Left lung (tissue), 10 donors: ENCODE measurements around the gene HNRNPU. TPM values are rescaled to one million over a fixed set of nuclear protein-coding genes. Genes with fewer than 3 reads are reported as not detected.

Experiments used
- ATAC-seq: fragments of 200-7000 bp; cut with Tn5 transposase; one replicate; pipeline ENCODE4 v1.9.1; 2020; ENCODE audit warnings: moderate library complexity
- DNase-seq, 4 donors: peaks; one replicate each; pipeline ENCODE4 v3.0.0-alpha.2; 2013 to 2020
- H3K27ac ChIP-seq, 2 donors: fragments of 200-600 bp; sonication (generic) in 1 of 2; one replicate each; pipeline versions ENCODE4 v1.5.0 to v1.8.0; 2020 to 2021
- H3K27me3 ChIP-seq, 2 donors: fragments of 200-600 bp; sonication (generic) in 1 of 2; one replicate each; pipeline versions ENCODE4 v1.5.0 to v1.8.0; 2020 to 2021
- H3K36me3 ChIP-seq, 2 donors: fragments of 200-600 bp; sonication (generic) in 1 of 2; one replicate each; pipeline versions ENCODE4 v1.5.0 to v1.8.0; 2020 to 2021
- H3K4me1 ChIP-seq, 2 donors: fragments of 200-600 bp; one replicate each; pipeline ENCODE4 v1.8.0; 2021
- H3K4me3 ChIP-seq, 2 donors: fragments of 200-600 bp; sonication (generic) in 1 of 2; one replicate each; pipeline versions ENCODE4 v1.5.0 to v1.8.0; 2020 to 2021; ENCODE audit warnings: mild to moderate bottlenecking in 1 of 2
- H3K9me3 ChIP-seq, 2 donors: fragments of 200-600 bp; sonication (generic) in 1 of 2; one replicate each; pipeline versions ENCODE4 v1.5.0 to v1.8.0; 2020 to 2021
- CTCF ChIP-seq, 2 donors: fragments of 200-600 bp; sonication (generic) in 1 of 2; IDR thresholded peaks; one replicate each; pipeline versions ENCODE4 v1.5.0 to v1.8.0; 2021; ENCODE audit warnings: antibody characterized with exemption in 2 of 2
- intact Hi-C, 2 donors: fragments of 100-400 bp; cut with DNase I; formaldehyde crosslinking; loops; one replicate each; pipeline versions ENCODE4 v1.11.2 to v1.14.2; 2022
- polyA plus RNA-seq, 6 donors: library from polyadenylated mRNA; unstranded; fragments of 120-200 nt; gene quantifications; one replicate each; pipeline ENCODE4 v1.2.1, GENCODE V29; 2013; ENCODE audit not compliant: insufficient read length in 6 of 6
- total RNA-seq, 2 donors: library from RNA; stranded (reverse); fragmentation: NEBNext Ultra II Directional; extraction: Animal tissue kit (Norgen Biotek cat#: 25700); gene quantifications; one replicate each; pipeline ENCODE4 v1.2.1, GENCODE V29; 2021
- donor health status: DM: no; HTN: yes; CAD: no.
- donor health status: DM: no; HTN: no; CAD: no.

The HNRNPU gene
- total and polyA plus RNA-seq, 8 donors, result 248 to 663 (median 608) TPM

- ATAC-seq (no peak), DNase-seq (no peak)
- Histone ChIP-seq H3K9me3 (no peaks in the 10 kb centered on the region), H3K27ac (no peak overlapping the region), H3K4me1 (peaks cover 3 to 20% of the 10 kb centered on the region in 2 donors), H3K27me3 (no peaks in the 10 kb centered on the region), H3K4me3 (no peak overlapping the region), H3K36me3 (no peaks in the 10 kb centered on the region)
- intact Hi-C loops, result loop anchor here in 1 of 2 donors (10.0 kb wide), 1 partner anchor 96 kb away; a partner anchor contains a TSS
- TF ChIP-seq CTCF (IDR thresholded peaks at IDR 0.05), result no peak
These were observed 4.4 kb upstream of the HNRNPU start for GRCh38 chr1:244868484-244869363.

GRCh38 chr1:244866355-244866754 lies 2.0 kb upstream of the HNRNPU start:
- no peak overlapping the region for H3K27ac ChIP-seq
- H3K27me3 ChIP-seq, result no peaks in the 10 kb centered on the region
- H3K36me3 ChIP-seq, result peaks cover 0 to 6% of the 10 kb centered on the region in 2 donors
- intact Hi-C loops, result loop anchor here in 1 of 2 donors (10.0 kb wide), 1 partner anchor 98 kb away; a partner anchor contains a TSS
- DNase-seq (no peak), ATAC-seq (no peak)
- H3K4me3 ChIP-seq, result no peak overlapping the region
- H3K4me1 ChIP-seq, result peaks cover 7 to 28% of the 10 kb centered on the region in 2 donors
- no peaks in the 10 kb centered on the region for H3K9me3 ChIP-seq
- TF ChIP-seq CTCF (IDR thresholded peaks at IDR 0.05), result no peak

- intact Hi-C loops, result loop anchor here in 1 of 2 donors (10.0 kb wide), 1 partner anchor 99 kb away; a partner anchor contains a TSS
- DNase-seq (no peak), ATAC-seq (no peak)
- Histone ChIP-seq H3K4me1 (peaks cover 12 to 33% of the 10 kb centered on the region in 2 donors), H3K4me3 (no peak overlapping the region), H3K9me3 (no peaks in the 10 kb centered on the region), H3K36me3 (peaks cover 0 to 12% of the 10 kb centered on the region in 2 donors), H3K27ac (peak overlapping the region; percentile 100), H3K27me3 (no peaks in the 10 kb centered on the region)
- TF ChIP-seq CTCF (IDR thresholded peaks at IDR 0.05), result no peak
These were observed 1.5 kb upstream of the HNRNPU start for GRCh38 chr1:244865820-244866219.

GRCh38 chr1:244865028-244865371 lies 657 bp upstream of the HNRNPU start:
- peak; percentile 1 for ATAC-seq

More at GRCh38 chr1:244865028-244865371, 657 bp upstream of the HNRNPU start:
- intact Hi-C loops, result loop anchor here in 1 of 2 donors (10.0 kb wide), 1 partner anchor 100 kb away; a partner anchor contains a TSS
- Histone ChIP-seq H3K27ac (peak overlapping the region; percentile 100), H3K9me3 (no peaks in the 10 kb centered on the region), H3K4me1 (peaks cover 19 to 42% of the 10 kb centered on the region in 2 donors), H3K4me3 (peak overlapping the region; percentile 95 to 98), H3K27me3 (no peaks in the 10 kb centered on the region), H3K36me3 (peaks cover 0 to 20% of the 10 kb centered on the region in 2 donors)
- TF ChIP-seq CTCF (IDR thresholded peaks at IDR 0.05), result no peak
- DNase-seq, result peak in 1 of 4 donors; percentile 37
